Activated naive CD8-positive, alpha-beta T cell treated with anti-CD3 and anti-CD28 coated beads, Interleukin-2, amount 50 U/mL, for 24 hours (primary cell): ENCODE data around the gene IGF2R.
A peak's percentile ranks its signal among the peaks of the same experiment; 100 is the strongest.
"Not testable (repeated sequence)": the region's sequence is repeated elsewhere in the genome, so short reads cannot be mapped to it uniquely, and the experiment has no call there.

Experiments used
- ATAC-seq: fragments of 150-1000 bp; cut with Tn5 transposase; one replicate; pipeline ENCODE4 v1.10.0; 2021
- DNase-seq: peaks from one replicate; pipeline ENCODE4 v3.0.0; 2021
- H3K27ac Mint-ChIP-seq: one replicate; pipeline ENCODE4 v1.8.0; 2021; ENCODE audit warnings: mild to moderate bottlenecking, mixed read lengths
- H3K27me3 Mint-ChIP-seq: one replicate; pipeline ENCODE4 v1.8.0; 2021; ENCODE audit warnings: mixed read lengths
- H3K36me3 Mint-ChIP-seq: one replicate; pipeline ENCODE4 v1.8.0; 2021; ENCODE audit warnings: low read depth, mixed read lengths
- H3K4me1 Mint-ChIP-seq: one replicate; pipeline ENCODE4 v1.8.0; 2021; ENCODE audit warnings: mixed read lengths
- H3K4me3 Mint-ChIP-seq: one replicate; pipeline ENCODE4 v1.8.0; 2021; ENCODE audit warnings: mild to moderate bottlenecking, moderate library complexity, mixed read lengths
- H3K9me3 Mint-ChIP-seq: one replicate; pipeline ENCODE4 v1.8.0; 2021; ENCODE audit warnings: mixed read lengths

IGF2R gene

DNA sequence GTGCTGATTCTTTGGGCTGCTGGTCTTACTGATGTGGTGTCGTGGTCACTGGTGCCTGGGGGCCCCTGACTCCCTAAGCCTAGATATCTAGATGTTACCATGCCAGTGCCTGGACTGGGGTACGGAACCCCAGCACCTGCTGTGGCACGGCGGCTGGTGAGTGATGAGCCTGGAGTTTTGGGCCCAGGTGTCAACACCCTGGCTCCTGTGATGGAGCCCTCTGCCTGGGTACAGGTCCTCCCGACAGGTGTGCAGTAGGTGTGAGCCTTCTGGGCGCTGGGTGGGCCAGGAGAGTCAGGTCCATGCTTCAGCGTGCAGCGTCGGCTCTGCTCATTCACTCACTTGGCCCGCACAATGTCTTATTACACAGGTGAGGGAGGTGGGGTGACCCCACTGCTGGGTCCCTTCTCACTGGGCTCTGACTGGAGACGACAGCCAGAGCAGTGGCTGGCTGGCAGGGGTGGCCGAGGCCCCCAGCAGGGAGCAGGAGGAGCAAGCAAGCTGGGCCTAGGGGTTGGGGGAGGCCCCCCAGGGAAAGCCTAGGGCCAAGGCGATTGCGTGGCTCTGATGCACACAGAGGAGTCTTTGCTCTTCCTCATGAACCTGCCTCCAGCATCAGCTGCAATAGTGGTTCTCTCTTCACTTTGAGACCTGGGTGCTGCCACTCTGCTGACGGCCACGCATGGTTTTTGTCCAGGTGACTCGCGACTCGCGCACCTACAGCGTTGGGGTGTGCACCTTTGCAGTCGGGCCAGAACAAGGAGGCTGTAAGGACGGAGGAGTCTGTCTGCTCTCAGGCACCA, 110.2 kb downstream of the IGF2R start:
- Mint-ChIP-seq H3K4me3 (no peak overlapping the region), H3K9me3 (no peaks in the 10 kb centered on the region), H3K4me1 (peaks cover 5% of the 10 kb centered on the region), H3K27ac (no peak overlapping the region), H3K27me3 (no peaks in the 10 kb centered on the region), H3K36me3 (peaks cover 74% of the 10 kb centered on the region)
- ATAC-seq, result no peak
- no peak for DNase-seq

DNA sequence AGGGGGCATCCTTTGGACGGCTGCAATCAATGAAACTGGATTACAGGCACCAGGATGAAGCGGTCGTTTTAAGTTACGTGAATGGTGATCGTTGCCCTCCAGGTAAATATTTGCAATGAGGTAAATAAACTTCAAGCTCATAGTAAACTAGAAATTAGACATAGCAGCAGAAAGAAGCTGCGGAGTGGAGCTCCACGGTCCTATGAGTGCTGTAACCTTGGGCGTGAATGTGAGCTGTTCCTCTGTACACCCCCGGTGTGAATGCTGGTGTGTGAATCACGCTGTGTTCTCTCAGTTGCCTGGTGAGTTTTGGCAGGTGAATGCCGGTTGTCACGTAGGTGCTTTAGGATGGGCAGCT, 110.8 kb downstream of the IGF2R start:
- Mint-ChIP-seq H3K4me3 (no peak overlapping the region), H3K9me3 (no peaks in the 10 kb centered on the region), H3K36me3 (peaks cover 74% of the 10 kb centered on the region), H3K27me3 (no peaks in the 10 kb centered on the region), H3K27ac (no peak overlapping the region), H3K4me1 (peaks cover 5% of the 10 kb centered on the region)
- ATAC-seq, result no peak
- no peak for DNase-seq

- H3K27me3 Mint-ChIP-seq, result no peaks in the 10 kb centered on the region
- ATAC-seq (no peak), DNase-seq (no peak)
- H3K27ac Mint-ChIP-seq, result no peak overlapping the region
- H3K9me3 Mint-ChIP-seq, result no peaks in the 10 kb centered on the region
- H3K4me1 Mint-ChIP-seq, result peaks cover 8% of the 10 kb centered on the region
- no peak overlapping the region for H3K4me3 Mint-ChIP-seq
- peaks cover 74% of the 10 kb centered on the region for H3K36me3 Mint-ChIP-seq
These were observed 111.2 kb downstream of the IGF2R start for GRCh38 chr6:160080097-160080496.

- ATAC-seq (no peak), DNase-seq (no peak)
- Mint-ChIP-seq H3K4me1 (peaks cover 19% of the 10 kb centered on the region), H3K9me3 (no peaks in the 10 kb centered on the region), H3K36me3 (peaks cover 78% of the 10 kb centered on the region), H3K27me3 (no peaks in the 10 kb centered on the region), H3K4me3 (no peak overlapping the region), H3K27ac (peak overlapping the region; percentile 42)
These were observed 112.5 kb downstream of the IGF2R start for GRCh38 chr6:160081398-160081797.

DNA sequence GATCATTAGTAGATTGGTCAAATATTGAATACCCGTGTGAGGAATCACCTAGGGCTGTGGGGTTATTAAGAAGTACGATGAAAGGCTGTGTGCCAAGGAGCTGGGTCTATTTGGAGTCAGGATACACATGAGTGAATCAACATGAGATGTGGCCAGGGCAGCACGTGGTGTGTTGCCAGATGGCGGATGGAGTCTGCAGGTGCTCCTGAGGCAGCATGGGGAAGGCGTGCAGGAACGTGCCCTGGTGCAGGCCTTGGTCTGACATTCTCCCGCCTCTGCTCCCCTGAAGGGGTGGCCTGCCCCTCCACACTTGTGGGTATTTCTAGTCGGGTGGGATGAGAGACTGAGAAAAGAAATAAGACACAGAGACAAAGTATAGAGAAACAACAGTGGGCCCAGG, 113.7 kb downstream of the IGF2R start:
- H3K9me3 Mint-ChIP-seq, result no peaks in the 10 kb centered on the region
- ATAC-seq, result no peak
- H3K4me1 Mint-ChIP-seq, result peaks cover 27% of the 10 kb centered on the region
- peaks cover 72% of the 10 kb centered on the region for H3K36me3 Mint-ChIP-seq
- H3K27ac Mint-ChIP-seq, result no peak overlapping the region
- DNase-seq, result no peak
- no peaks in the 10 kb centered on the region for H3K27me3 Mint-ChIP-seq
- H3K4me3 Mint-ChIP-seq, result peak overlapping the region; percentile 9

DNA sequence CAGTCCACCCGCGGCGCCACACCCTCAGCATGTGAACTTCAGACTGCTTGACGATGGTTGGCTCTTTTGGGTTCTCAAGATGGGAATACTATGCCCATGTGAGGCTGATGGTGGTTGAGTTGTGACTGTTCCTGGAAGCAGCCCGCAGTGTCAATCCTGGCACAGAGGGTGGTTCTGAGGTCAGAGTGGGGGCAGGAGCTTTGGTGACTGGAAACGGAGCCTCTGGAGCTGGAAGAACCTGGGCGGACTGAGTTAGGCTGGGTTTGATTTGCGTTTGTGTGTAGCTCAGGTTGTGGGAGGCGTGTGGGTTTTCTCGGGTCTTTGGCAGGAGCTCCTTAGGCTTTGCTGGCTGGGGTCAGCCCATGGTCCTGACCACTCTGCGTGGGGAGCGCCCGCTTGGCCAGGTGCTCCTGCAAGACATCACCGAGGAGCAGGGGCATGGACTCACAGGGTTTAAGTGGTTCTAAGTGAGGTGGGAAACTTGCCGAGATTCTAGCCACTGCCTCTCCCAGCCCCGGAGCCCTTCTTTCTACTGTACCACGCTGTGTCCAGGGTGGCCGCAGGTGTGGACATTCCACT, 115.4 kb downstream of the IGF2R start:
- no peak for ATAC-seq
- Mint-ChIP-seq H3K4me3 (no peak overlapping the region), H3K36me3 (peaks cover 77% of the 10 kb centered on the region), H3K27ac (peak overlapping the region; percentile 39), H3K27me3 (no peaks in the 10 kb centered on the region), H3K9me3 (no peaks in the 10 kb centered on the region), H3K4me1 (peaks cover 29% of the 10 kb centered on the region)
- DNase-seq, result no peak

GRCh38 chr6:160085226-160085625, 116.3 kb downstream of the IGF2R start:
- DNase-seq, result no peak
- Mint-ChIP-seq H3K36me3 (peaks cover 73% of the 10 kb centered on the region), H3K27me3 (no peaks in the 10 kb centered on the region), H3K27ac (no peak overlapping the region), H3K4me1 (peaks cover 29% of the 10 kb centered on the region), H3K4me3 (no peak overlapping the region), H3K9me3 (no peaks in the 10 kb centered on the region)
- ATAC-seq, result no peak

- no peaks in the 10 kb centered on the region for H3K27me3 Mint-ChIP-seq
These were observed 117.0 kb downstream of the IGF2R start for GRCh38 chr6:160085713-160086505.

DNA sequence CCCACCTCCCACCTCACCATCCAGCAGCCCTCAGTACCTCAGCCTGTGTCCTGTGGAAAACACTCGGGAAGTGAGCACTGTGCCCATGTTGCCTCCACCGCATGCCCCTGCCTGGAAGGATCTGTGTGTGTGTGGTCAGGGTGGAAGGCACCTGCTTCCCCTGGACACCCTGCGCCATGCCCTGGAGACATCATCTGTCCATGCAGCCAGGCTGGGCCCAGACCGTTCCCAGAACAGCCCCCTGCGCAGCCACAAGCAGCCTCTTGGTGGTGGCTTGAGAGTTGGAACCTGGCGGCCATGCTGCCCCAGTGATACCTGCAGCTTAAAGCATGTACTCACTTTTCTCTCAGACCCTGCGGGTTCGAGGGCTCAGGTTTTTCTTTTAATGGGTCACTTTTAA, 117.9 kb downstream of the IGF2R start:
- no peak overlapping the region for H3K4me3 Mint-ChIP-seq
- no peaks in the 10 kb centered on the region for H3K27me3 Mint-ChIP-seq
- H3K4me1 Mint-ChIP-seq, result peaks cover 29% of the 10 kb centered on the region
- ATAC-seq, result no peak
- H3K27ac Mint-ChIP-seq, result no peak overlapping the region
- no peaks in the 10 kb centered on the region for H3K9me3 Mint-ChIP-seq
- DNase-seq, result no peak
- peaks cover 70% of the 10 kb centered on the region for H3K36me3 Mint-ChIP-seq

More at GRCh38 chr6:160085713-160086505, 117.0 kb downstream of the IGF2R start:
- ATAC-seq (no peak), DNase-seq (no peak)
- Mint-ChIP-seq H3K9me3 (no peaks in the 10 kb centered on the region), H3K36me3 (peaks cover 73% of the 10 kb centered on the region), H3K4me3 (no peak overlapping the region), H3K4me1 (peaks cover 29% of the 10 kb centered on the region), H3K27ac (no peak overlapping the region)

DNA sequence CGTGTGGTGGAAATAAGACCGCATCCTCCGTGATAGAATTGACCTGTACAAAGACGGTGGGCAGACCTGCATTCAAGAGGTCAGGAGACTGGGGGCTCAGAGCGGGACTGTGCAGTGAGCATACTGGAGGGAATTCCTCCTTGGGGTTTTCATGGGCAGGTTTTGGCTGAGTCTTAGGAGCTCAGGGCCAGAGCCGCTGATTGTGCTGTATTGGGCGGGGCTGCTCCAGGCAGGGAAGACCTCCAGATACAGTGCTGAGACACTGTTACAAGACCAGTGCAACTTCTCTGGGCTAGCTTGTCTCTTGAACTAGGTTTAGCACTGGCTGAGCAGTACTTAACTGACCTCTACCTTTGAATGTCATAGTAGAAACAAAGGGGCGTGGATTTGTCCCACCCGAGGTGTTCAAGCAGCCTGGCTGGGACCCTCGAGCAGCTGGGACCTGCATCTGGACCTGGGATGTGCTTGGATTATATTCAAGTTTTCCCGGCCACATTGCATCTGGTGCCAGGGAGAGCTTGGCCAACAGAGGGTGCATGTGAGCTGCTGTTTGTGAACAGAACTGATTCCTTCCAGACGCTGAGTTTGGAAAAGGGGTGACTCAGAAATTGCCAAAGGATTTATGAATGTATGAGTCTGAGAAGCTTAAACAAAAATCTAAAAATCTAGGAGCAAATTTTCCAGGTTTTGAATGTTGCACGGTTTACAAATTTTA, 119.3 kb downstream of the IGF2R start:
- Mint-ChIP-seq H3K4me3 (no peak overlapping the region), H3K27me3 (no peaks in the 10 kb centered on the region), H3K9me3 (no peaks in the 10 kb centered on the region), H3K27ac (peak overlapping the region; percentile 34), H3K4me1 (peaks cover 29% of the 10 kb centered on the region), H3K36me3 (peaks cover 67% of the 10 kb centered on the region)
- ATAC-seq, result no peak
- DNase-seq, result no peak

GRCh38 chr6:160088784-160089533, 120.1 kb downstream of the IGF2R start:
- Mint-ChIP-seq H3K4me1 (peaks cover 25% of the 10 kb centered on the region), H3K9me3 (no peaks in the 10 kb centered on the region), H3K4me3 (no peak overlapping the region), H3K36me3 (peaks cover 67% of the 10 kb centered on the region), H3K27me3 (no peaks in the 10 kb centered on the region), H3K27ac (no peak overlapping the region)
- no peak for DNase-seq
- no peak for ATAC-seq

GRCh38 chr6:160089534-160089897, 120.6 kb downstream of the IGF2R start:
- no peak overlapping the region for H3K4me3 Mint-ChIP-seq
- H3K9me3 Mint-ChIP-seq, result no peaks in the 10 kb centered on the region
- H3K36me3 Mint-ChIP-seq, result peaks cover 68% of the 10 kb centered on the region
- no peak for DNase-seq
- H3K27ac Mint-ChIP-seq, result no peak overlapping the region
- peaks cover 24% of the 10 kb centered on the region for H3K4me1 Mint-ChIP-seq
- ATAC-seq, result no peak
- no peaks in the 10 kb centered on the region for H3K27me3 Mint-ChIP-seq

GRCh38 chr6:160090442-160091239, 121.8 kb downstream of the IGF2R start:
- H3K27ac Mint-ChIP-seq, DNase-seq, H3K27me3 Mint-ChIP-seq, ATAC-seq, H3K9me3 Mint-ChIP-seq, H3K4me3 Mint-ChIP-seq: not testable (repeated sequence)
- peaks cover 66% of the 10 kb centered on the region for H3K36me3 Mint-ChIP-seq
- H3K4me1 Mint-ChIP-seq, result peaks cover 17% of the 10 kb centered on the region
